Measurements from ENCODE around the gene LFNG. TPM values are rescaled to one million over a fixed set of nuclear protein-coding genes. Genes with fewer than 3 reads are reported as not detected.
"Not testable (repeated sequence)": the region's sequence is repeated elsewhere in the genome, so short reads cannot be mapped to it uniquely, and the experiment has no call there.

The LFNG gene
- total RNA-seq, 1 experiment from 2014 or later: 0.20 TPM

DNA sequence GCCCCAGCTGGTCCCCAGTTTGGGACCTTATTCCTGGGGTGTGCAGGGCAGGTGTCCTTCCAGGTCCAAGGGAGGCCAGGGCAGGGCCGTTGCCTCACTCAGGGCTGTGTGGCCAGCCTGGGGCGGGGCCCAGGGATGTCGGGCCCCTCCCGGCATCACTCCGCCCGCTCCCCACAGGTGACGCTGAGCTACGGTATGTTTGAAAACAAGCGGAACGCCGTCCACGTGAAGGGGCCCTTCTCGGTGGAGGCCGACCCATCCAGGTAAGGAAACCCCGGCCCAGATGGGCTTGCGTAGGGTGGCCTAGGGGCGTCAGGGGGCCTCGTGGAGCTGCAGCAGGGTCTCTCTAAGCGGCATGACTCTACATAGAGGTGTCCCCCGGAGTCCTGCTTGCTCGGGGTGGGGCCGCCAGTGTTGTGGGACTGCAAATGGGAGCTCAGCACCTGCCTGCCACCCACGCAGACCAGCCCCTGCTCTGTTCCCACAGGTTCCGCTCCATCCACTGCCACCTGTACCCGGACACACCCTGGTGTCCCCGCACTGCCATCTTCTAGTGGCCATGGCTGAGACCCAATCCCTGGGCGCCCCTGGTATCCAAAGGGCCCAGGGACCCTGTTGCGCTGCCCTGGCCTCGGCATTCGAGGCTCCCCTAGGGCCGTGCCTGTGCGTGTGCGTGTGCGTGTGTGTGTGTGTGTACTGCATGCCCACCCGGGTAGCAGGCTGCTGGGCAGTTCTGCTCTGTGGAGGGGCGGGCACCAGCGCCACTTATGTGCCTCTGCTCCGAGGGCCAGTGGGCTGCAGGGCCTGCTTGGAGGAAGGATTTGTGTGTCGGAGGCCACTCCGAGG is 7.3 kb downstream of the LFNG start:
- DNase-seq (ENCODE audit: extremely low read depth, low read depth): no peak

DNA sequence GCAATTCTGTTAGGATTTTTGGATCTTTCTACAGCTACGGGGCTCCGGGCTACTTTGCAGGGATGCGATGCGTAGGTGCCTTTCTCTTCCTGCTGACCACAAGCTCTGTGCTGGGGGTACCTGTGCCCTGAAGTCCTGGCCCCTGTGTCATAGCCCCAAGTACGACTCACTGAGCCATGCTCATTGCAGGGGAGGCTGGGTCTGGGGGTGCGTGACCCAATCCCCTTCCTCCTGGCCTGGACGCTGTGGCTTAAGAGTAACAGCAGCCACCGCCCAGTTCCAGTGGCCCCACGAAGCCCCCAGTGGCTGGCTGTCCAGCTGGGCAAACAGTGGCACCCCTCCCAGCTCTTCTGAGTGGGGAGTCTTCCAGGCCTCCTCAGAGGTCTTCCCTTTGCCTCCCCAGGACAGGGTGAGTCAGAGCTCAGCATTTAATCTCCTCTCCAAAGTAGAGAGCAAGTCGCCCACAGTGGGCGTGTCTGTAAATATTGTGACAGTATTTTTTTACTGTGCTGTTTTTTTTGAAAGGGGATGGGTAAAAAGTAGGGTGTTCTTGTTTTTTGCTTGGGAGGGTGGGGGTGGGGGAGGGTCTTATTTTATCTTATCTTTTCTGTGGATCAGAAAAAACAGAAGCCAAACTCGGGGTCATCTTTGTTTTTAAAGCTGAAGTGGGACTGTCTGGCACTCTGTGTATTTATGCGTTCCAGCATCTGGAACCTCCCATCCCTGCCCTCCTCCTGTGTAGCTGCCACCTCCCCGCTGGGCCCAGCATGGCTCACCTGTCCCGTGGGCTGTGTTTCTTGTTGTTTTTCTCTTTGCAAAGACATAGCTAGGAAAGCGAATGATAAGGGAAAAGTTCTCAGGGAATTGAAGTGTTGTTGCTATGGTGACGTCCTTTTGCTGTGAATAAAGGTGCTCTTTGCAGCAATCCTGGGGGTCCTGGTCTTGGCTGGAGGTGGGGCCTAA is 8.2 kb downstream of the LFNG start:
- DNase-seq (ENCODE audit: extremely low read depth, low read depth): no peak

DNA sequence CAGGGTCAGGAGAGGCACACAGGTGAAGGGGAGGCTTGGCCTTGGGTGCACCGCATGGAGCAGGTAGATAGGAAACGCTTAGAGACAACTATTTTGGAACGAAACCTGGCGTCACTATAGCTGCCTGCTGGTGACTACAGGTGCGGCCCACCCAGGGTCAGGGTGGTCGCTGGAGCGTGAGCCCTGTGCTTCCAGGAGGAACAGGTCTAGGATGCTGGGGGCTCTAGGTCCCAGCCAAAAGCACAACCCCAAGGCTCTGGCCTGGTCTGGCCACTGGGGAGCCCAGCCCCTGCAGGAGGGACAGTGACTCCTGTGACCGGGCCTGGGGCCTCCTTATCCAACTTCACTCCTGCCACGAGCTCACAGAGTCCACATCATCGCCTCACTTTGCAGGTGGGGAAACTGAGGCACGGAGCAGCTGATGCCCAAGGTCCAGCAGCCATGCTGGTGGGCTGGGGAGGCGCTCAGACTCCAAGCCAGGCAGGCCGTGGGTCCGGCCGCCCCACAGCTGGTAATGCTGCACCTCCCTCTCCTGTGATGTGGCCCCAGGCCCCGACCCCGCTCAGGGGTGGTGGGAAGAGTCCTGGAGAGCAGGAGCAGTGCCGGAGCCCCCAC is 9.0 kb downstream of the LFNG start:
- DNase-seq (ENCODE audit: extremely low read depth, low read depth): no peak

DNA sequence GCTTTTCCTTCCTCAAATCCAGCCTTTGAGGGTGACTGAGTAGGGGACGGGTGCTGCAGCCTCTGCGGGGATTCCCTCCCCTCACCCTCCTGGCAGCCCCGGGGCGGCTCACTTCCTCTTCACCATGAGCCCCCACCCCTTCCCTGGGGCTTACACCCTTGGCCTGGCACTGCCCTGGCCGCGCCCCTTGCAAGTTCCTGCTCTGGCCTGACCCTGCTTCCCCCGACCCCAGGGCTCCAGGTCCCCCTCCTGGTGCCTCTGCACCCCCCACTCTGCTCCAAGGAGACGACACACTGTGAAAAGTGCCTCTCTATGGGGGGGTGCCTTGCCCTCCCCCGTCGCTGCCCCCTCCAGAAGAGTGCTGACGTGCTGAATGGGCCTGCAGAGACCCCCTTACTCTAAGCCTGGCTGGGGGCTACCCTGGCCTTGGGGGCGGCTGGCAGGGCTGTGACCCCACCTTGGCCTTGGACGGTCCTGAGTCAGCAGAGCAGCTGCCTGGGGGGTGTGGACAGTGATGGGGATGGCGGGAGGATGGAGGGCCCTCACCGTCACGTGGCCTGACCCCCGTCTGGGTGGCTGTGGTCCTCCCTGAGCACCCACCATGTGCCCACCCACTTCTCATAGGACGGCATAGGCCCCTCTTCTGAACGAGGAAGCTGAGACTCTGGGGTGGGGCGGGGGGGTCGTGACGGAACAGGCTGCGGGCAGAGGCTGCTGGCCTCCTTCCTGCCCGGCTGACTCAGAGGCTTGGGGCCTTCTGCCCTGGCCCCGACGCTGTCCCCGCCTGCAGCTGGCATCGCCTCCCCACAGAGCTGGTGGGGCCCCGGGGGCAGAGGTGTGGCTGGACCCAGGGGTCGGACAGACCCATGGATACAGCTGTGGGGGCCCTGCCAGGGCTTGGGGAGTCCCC is 9.8 kb downstream of the LFNG start:
- no peak for DNase-seq (ENCODE audit: extremely low read depth, low read depth)

DNA sequence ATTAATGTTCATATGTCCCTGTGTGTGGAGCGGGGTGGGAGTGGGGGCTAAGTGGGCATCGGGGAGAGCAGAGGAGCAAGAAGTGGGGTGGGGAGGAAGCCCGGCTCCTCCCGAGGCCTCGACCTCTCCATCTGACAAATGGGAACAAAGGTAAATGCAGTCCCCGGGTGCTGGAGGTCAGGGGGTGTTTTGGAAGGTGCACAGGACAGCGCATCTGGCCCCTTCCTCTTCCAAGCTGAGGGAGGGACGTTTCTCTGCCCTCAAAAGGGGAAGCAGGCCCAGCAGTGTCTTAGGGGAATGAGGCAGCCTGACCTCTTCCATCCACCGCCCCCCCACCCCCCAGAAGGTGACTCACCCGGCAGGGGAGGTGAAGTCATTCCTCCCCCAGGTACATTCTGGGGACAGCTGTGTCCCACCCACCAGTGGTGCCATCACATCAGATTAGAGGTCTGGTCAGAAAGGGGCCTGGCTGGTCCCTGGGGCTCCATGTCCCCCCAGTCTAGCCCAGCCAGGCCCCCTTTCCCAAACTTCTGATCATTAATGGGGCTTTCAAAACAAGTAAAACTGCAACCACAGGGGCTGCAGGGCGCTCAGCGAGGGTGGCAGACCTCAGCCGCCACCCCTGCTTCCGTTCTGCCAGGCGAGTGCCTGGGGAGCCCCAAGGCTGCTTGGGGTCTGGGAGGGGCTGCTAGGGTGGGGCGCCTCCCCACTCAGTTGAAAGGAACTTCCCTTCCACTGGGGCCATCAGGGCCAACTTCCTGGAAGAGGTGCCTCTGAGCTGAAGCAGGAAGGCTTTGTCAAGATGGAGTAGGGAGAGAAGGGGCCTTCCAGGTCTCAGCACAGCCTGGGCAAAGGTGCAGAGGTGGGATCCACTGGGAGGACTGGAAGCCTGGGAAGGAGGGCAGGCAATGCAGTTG is 10.8 kb downstream of the LFNG start:
- DNase-seq (ENCODE audit: extremely low read depth, low read depth): no peak

DNA sequence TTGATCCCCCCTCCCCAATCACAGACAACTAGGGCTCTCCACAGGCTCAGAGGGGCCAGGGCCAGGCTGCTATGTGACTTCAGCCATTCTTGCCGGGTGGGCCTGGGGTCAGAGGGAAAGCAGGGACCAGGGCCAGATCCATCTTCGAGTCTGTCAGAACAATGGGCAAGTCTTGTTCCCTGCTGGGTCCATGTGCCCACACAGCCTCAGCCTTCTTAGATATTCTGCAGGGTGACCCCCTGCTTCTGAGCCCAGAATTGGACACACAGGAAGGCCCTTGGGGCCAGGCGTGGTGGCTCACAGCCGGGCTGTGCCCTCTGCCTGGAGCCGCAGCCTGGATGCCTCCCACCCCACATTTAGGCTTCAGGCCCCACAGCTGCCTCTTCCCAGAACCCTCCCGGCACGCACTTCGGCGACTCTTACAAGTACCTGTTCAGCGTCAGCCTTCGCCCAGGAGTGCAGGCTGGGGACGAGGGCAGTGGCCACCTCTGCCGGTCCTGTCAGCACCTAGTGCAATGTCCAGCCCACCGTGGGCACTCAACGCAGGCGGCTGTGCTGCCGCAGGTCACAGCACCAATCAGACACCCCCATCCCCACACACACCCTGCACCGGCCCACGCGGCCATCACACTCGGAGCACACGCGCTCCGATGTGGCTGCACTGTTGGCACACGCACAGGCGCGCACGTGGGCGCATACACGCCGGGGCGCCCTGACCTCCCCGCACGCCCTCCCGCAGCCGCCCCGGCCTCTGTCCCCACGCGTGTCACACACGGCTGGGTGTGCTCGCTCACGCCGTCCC is 11.6 kb downstream of the LFNG start:
- not testable (repeated sequence) for DNase-seq (ENCODE audit: extremely low read depth, low read depth)

DNA sequence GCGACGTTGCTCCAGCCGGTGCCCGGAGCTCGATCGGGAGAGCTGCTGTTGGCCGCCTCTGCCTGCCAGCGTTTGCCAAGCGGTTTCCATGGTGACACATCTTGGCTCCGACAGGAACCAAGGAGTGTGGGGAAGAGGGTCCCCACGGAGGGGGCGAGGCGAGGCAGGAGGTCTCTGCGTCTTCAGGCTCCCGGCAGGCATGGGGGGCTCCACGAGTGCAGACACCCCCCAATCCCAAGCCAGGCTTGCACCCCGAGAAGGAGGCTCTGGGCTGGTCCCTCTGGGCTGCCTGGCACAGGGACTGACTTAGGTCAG is 12.2 kb downstream of the LFNG start:
- not testable (repeated sequence) for DNase-seq (ENCODE audit: extremely low read depth, low read depth)

DNA sequence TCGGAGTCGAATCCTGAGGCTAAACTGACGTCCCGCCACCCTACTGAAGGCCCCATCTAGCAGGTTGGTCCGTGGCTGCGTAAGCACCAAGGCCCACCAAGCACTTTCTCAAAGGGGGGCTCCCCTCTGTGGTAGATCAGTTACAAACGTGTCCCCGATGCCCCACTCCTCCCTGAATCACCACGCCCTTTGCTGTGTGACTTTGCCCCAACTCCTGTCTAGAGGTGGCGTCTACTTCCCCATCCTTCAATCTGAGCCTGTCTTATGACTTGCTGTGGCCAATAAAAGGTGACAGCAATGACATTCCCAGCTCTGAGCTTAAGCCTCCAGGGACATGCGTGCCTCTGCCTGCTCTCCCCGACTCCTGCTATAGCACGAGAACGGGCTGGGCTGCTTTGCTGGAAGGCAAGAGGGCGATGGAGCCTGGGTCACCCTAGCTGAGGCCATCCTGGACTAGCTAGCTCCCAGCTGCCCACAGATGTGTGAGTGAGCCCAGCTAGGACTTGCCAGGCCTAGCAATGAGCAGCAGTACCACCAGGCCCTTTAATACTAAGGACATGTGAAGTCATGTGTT is 12.7 kb downstream of the LFNG start:
- not testable (repeated sequence) for DNase-seq (ENCODE audit: extremely low read depth, low read depth)

DNA sequence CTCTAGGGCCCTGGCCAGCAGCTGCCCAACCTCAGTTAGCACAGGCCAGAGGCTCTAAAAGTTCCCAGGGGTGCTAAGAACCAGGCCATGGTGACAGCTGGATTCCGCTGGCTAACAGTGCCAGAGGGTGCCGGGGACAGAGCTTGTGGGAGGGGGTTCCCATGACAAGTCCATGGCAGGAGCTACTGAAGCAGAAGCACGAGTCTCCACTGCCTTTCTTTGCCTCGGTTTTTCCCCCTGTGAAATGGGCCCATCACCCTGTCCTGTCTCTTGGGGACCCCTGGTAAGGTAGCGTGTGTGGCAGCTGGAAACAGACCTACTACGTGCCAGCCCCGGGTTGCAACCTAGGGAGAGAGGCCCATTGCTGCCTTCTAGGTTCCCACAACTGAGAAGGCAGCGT is 13.2 kb downstream of the LFNG start:
- DNase-seq (ENCODE audit: extremely low read depth, low read depth): not testable (repeated sequence)

DNA sequence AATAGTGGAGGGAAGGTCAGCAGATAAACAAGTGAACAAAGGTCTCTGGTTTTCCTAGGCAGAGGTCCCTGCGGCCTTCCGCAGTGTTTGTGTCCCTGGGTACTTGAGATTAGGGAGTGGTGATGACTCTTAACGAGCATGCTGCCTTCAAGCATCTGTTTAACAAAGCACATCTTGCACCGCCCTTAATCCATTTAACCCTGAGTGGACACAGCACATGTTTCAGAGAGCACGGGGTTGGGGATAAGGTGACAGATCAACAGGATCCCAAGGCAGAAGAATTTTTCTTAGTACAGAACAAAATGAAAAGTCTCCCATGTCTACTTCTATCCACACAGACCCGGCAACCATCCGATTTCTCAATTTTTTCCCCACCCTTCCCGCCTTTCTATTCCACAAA is 14.0 kb downstream of the LFNG start:
- DNase-seq (ENCODE audit: extremely low read depth, low read depth): not testable (repeated sequence)

DNA sequence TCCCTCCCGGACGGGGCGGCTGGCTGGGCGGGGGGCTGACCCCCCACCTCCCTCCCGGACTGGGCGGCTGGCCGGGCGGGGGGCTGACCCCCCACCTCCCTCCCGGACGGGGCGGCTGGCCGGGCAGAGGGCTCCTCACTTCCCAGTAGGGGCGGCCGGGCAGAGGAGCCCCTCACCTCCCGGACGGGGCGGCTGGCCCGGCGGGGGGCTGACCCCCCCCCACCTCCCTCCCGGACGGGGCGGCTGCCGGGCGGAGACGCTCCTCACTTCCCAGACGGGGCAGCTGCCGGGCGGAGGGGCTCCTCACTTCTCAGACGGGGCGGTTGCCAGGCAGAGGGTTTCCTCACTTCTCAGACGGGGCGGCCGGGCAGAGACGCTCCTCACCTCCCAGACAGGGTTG is 14.6 kb downstream of the LFNG start:
- not testable (repeated sequence) for DNase-seq (ENCODE audit: extremely low read depth, low read depth)

DNA sequence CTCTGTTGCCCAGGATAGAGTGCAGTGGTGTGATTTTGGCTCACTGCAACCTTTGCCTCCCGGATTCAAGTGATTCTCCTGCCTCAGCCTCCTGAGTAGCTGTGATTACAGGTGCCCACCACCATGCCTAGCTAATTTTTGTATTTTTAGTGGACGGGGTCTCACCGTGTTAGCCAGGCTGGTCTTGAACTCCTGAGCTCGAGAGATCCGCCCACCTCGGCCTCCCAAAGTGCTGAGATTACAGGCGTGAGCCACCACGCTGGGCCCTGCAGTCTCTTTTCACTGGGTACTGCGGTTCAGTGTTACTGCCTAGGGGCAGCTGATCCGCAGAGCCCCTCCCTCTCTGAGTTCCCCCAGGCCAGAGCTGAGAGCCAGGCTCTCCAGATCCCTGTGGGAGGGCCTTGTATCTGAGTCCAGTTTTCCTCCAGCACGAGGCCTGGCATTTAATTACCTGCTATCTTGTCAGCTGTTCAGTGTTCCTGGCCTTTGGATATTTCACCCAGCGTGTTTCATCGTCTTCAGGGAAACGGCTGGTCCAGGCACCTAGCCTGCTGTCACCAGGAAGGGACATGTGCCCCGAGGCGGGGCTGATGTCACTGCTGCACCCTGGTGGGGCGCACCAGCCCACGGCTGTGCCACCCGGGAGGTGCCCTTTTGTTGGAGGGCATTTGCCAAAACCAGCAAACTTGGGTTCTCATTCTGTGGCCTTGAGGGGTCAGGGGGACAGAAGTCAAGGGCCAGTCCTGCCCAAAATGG is 16.5 kb downstream of the LFNG start:
- not testable (repeated sequence) for DNase-seq (ENCODE audit: extremely low read depth, low read depth)

DNA sequence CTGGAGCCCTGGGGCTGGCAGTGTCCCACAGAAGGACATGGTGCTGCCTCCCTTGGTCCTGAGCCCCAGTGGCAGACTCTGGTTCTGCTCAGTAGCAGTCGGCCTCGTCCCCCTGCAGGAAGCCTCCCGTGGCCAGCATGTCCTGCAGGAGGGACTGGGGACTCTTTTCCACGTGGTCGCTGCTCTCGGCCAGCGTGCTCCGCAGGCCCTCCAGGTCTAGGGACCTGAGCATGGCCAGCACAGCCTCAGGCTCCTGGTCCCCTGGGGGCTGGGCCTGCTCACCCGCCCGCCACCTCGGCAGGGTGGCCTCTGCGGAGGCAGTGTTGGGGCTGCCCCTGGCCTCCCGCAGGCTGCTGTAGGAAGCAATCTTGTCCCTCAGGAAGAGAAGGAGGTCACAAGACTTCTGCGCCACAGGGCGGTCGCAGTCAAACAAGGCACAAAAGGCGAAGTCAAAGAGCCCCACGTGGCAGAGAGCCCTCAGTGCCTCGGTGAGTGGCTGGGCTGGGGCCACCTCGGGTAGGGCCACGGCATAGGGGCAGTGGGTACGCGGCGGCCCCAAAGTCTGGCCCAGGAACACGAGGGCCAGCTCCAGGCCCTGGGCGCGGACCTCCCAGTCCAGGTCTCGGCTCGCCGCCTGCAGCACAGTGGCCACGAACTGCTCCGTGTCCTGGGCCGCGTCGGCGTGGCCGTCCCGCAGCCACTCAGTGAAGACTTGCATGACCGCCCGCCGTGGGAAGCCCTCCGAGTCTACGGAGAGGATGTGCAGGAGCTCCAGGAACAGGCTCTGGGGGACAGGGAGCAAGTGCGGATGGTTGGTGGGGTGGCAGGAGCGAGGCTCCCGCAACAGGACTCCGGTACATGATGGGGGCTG is 18.6 kb downstream of the LFNG start:
- DNase-seq (ENCODE audit: extremely low read depth, low read depth): no peak

DNA sequence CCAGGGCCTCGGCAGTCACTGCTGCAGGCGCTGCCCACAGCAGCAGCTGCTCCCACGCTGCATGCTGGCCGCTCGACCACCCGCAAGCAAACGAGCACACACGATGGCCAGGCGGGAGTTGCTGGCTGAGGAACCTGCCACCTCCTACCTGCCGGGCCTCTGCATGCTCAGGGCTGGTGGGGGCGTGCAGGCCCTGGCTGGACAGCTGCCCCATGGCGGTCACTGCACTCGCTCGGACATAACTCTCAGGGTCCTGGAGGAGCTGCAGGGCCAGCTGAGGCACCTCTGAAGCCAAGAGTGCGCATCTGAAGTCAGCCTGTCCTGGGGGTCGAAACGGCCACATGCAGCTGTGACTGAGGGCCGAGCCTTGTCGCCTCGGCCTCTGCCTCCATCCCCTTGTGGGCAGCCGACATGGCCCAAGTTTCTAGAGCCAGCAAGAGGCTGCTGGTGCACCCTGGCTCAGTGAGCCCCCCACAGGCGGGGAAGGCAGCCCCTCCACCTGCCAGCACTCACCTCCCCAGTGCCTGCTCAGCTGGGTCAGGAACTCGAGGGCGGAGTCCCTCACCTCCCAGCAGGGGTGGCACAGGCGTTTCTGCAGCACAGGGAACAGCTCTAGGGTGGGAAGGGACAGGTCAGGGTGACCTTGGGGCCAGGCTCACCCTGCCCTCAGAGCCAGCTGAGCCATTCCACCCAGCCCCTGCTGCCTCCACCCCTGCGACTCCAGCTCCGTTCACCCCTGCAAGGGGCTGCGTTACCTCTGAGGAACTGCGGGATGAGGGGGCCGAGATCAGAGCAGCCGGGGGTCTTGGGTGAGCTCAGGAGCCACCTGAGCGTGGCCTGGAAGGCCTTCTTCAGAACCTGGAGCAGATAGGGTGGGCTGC is 19.7 kb downstream of the LFNG start:
- DNase-seq (ENCODE audit: extremely low read depth, low read depth): no peak

DNA sequence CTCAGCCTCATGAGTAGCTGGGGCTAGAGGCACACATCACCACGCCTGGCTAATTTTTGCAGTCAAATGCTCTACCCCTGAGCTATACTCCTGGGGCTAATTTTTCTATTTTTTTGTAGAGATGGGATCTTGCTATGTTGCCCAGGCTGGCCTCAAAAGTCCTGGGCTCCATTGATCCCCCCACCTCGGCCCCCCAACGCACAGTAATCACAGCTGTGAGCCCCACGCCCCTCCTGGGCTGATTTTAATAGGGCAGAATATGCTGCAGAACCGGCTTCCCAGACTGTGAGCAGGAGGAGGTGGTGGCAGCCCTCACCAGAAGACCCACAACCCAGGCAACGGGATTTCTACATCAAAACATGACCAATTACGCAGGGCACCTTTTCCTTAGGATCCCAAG is 20.6 kb downstream of the LFNG start:
- DNase-seq (ENCODE audit: extremely low read depth, low read depth): no peak
